Muscle of arm (tissue), 12 donors: ENCODE results near the gene NECAB3. TPM values are rescaled to one million over a fixed set of nuclear protein-coding genes. Genes with fewer than 3 reads are reported as not detected.

Source experiments
- DNase-seq: peaks from one replicate; pipeline ENCODE4 v3.0.0-alpha.2; 2013
- polyA plus RNA-seq, 12 donors: library from polyadenylated mRNA; unstranded; fragments of 120-200 nt; gene quantifications; one replicate each; pipeline ENCODE4 v1.2.1, GENCODE V29; 2013; ENCODE audit not compliant: insufficient read length in 12 of 12

The NECAB3 gene
- polyA plus RNA-seq, 12 donors: 19.0 to 41.9 (median 25.0) TPM; not detected in 1

GRCh38 chr20:33666293-33667244 lies 7.7 kb downstream of the NECAB3 start, which contains the start of gene ACTL10:
Gene ACTL10, plus strand, starts transcription at chr20:33666943. Its CDS starts 555 bp downstream, at chr20:33667498.
- peak; percentile 90 for DNase-seq

GRCh38 chr20:33664762-33665144 lies 9.5 kb downstream of the NECAB3 start:
- no peak for DNase-seq

- no peak for DNase-seq
Observed at GRCh38 chr20:33664085-33664761, 10.0 kb downstream of the NECAB3 start.

GRCh38 chr20:33663161-33664084 lies 10.8 kb downstream of the NECAB3 start:
- peak; percentile 75 for DNase-seq

GRCh38 chr20:33662172-33662571 lies 12.1 kb downstream of the NECAB3 start, which contains the start of gene C20orf144:
Gene C20orf144, plus strand, starts transcription at chr20:33662327. Its CDS starts 19 bp downstream, at chr20:33662346.
- no peak for DNase-seq

- no peak for DNase-seq
Observed at GRCh38 chr20:33660685-33661058, 13.6 kb downstream of the NECAB3 start.

GRCh38 chr20:33660035-33660684 lies 14.1 kb downstream of the NECAB3 start:
- DNase-seq: no peak

GRCh38 chr20:33659341-33660034 lies 14.7 kb downstream of the NECAB3 start:
- DNase-seq: no peak

GRCh38 chr20:33658929-33659328 lies 15.3 kb downstream of the NECAB3 start:
- no peak for DNase-seq

- DNase-seq: no peak
Observed at GRCh38 chr20:33658510-33658909, 15.7 kb downstream of the NECAB3 start.

- DNase-seq: no peak
Observed at GRCh38 chr20:33657704-33658095, 16.5 kb downstream of the NECAB3 start.

GRCh38 chr20:33656783-33657703 lies 17.2 kb downstream of the NECAB3 start:
- DNase-seq: no peak

GRCh38 chr20:33656010-33656782 lies 18.0 kb downstream of the NECAB3 start:
- no peak for DNase-seq

GRCh38 chr20:33655164-33655563 lies 19.1 kb downstream of the NECAB3 start:
- no peak for DNase-seq

GRCh38 chr20:33654680-33655161 lies 19.5 kb downstream of the NECAB3 start:
- no peak for DNase-seq

GRCh38 chr20:33653900-33654596 lies 20.2 kb downstream of the NECAB3 start:
- no peak for DNase-seq

- peak; percentile 77 for DNase-seq
Observed at GRCh38 chr20:33653218-33653899, 20.9 kb downstream of the NECAB3 start.
